Measurements from ENCODE around the gene CTSW.

DNA sequence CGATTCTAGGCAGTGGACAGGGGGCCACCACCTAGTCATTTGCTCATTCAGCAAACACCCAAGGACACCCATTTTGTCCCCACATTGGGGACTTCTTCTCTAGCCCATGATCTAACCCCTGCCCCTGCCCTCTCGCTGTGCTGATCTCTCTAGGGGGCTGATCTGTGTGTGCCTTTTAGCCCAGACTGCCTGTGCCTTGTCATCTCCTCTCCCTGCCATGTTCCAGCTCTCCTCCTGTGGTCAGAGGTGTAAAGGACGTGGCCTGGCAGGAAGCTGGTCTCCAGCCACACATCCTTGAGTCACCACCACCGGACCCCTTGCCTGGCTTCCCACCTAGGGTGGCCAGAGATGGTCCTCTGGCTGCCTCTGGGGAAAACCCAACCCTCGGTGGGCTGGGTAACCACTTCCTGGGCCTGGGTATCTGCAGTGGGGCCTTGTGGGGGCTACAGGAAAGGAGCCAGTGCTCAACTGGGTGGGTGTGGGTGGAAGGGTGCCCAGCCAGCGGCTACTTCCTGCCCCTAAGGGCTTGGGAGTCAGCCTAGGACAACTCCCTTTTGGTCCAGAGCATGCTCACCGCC is 1.3 kb downstream of the CTSW start:
- TF ChIP-seq POLR2AphosphoS5 (IDR thresholded peaks at IDR 0.05; ENCODE audit: borderline replicate concordance, low read depth, low read length) (no peak; the same call in 1 of the 2 replicates), EZH2 (IDR thresholded peaks at IDR 0.05) (no peak), FOXP2 (optimal IDR thresholded peaks at IDR 0.05; ENCODE audit: control extremely low read depth, extremely low read length, insufficient read depth) (no peak)
